Stimulated activated naive CD4-positive, alpha-beta T cell (primary cell): ENCODE measurements around the gene HYPK.

Experiments used
- DNase-seq, 6 experiments: peaks; one replicate each; lab custom pipeline; 2025; lab: John Stamatoyannopoulos, UW

Gene HYPK, protein sequence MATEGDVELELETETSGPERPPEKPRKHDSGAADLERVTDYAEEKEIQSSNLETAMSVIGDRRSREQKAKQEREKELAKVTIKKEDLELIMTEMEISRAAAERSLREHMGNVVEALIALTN

GRCh38 chr15:43800286-43801141 lies at the start of gene HYPK:
TSS of gene HYPK (plus strand) at chr15:43800599. CDS start at chr15:43800623, 24 bp downstream.
- peak; percentile 81 to 90 (median 86) for DNase-seq

DNA sequence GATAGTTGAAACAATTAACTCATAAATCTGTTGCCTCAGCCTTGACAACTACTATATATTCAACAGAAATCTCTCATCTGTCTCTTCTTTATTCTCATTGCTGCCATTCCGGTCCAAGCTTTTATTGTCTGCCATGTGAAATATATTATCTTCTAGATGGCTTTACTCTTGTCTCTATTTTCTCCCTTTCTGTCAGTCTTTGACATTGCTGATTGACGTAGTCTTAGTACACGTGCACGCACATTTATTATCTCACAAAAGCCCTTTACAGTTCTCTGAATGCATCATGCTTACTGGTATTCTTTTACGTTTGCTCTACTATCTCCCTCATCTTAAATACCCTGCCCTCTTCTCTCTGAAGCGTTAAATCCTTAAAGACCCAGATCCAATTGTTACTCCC lies 48.5 kb upstream of the HYPK start:
- DNase-seq, result no peak

DNA sequence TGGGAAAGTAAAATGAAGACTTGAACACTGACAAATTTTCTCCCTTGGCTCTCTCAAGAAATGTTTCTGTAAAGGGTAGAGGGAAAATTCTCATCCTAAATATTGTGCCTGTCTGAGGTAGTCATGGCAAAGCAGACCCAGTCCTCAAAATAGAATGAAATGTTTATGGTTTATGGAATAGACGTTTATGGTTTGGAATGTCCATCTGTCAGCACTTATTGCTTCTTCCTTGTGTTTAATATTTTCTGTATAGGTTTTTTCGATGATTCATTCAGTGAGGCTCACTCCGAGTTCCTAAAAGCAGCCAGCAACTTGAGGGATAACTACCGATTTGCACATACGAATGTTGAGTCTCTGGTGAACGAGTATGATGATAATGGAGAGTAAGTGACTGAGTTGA lies 37.6 kb upstream of the HYPK start:
- DNase-seq, result no peak

- no peak for DNase-seq
Measured at GRCh38 chr15:43763819-43764446, 36.5 kb upstream of the HYPK start.

DNA sequence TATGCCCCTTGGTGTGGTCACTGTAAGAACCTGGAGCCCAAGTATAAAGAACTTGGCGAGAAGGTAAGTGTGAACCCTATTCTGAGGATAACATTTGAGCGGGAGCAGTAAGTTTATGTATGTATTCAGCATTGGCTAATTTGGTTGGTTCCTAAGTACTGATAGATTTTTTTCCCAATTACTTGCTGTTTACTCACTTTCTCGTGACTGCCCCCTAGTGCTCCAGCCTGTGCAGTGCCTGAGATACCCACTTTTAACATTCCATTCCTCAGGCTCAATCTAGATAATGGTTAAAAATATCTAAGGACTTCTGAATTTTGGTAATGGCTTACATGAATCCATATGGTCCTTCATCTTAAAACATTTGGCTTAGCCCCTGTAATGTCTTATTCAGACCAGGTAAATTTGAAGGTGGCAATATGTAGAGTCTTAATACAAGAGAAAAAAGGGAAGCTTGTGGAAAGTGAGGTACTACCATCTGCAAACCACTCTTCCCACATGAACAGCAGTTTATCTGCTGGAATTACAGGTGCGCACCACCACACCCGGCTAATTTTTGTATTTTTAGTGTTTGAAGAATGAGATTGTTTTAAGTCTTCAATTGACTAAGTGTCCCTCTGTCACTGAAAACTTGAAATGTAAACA lies 30.7 kb upstream of the HYPK start:
- peak; percentile 19 to 54 (median 38) for DNase-seq

DNA sequence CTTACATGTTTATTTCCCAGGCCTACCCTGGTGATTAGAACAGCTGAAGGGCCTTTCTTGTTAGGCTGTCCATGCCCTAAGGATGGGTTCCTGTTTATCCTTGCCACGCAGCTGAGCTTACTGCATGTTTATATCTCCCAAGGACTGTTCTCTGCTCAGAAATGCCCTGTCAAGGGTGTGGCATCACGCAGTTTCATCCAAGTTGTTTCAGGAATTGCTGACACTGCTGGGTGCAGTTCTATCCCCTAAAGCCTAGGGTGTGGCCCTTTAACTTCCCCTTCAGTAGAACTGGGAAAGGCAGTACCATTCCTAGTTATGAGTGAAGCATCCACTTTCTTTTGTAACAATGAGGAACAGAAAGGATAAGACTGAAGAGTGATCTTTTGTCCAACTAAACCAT lies 28.6 kb upstream of the HYPK start:
- DNase-seq, result no peak

GRCh38 chr15:43772624-43773023 lies 27.8 kb upstream of the HYPK start:
- no peak for DNase-seq

DNA sequence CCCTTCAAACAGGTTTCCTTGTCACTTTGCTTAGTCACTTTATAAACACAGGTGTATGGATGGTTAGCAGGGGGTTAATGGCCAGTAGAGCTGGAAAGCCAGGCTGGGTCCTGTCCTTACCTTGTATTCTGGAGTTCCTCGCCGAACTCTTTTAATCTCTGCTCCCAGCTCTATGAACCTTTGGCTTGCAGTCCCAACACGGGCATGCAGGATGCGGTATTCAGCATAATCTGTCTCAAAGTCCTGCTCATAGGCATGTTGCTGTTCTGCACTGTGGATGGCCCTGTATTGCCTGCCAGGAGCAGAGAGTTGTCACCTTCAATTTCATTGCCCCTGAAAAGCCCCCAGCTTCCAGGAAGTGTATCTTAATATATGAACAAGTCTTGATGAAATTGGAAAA lies 26.3 kb upstream of the HYPK start:
- DNase-seq, result no peak

DNA sequence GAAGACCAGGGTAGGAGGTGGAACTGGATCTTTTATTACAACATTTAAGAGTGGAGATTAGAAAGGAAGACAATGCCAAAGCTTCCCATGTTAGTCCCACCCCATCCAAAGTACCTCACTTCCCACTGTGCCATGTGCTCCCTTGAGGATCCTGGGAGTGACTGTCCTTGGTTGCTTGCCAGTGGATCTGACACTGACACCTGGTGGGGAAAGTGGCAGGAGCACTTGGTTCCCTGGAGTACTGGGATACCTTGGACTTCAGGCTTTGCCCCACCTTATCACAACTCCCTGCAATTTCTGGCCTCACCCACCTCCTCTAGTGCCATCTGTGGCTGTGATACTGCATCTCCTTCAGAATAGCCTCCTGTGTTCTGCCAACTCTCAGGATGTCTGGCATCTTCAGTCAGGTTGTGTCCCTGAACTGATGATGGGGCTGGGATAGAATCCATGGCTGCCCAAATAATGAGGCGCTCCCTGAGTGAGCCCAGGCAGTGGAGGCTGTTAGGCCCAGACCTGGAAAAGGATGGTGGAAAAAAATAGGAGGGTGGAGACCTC lies 24.9 kb upstream of the HYPK start:
- no peak for DNase-seq

DNA sequence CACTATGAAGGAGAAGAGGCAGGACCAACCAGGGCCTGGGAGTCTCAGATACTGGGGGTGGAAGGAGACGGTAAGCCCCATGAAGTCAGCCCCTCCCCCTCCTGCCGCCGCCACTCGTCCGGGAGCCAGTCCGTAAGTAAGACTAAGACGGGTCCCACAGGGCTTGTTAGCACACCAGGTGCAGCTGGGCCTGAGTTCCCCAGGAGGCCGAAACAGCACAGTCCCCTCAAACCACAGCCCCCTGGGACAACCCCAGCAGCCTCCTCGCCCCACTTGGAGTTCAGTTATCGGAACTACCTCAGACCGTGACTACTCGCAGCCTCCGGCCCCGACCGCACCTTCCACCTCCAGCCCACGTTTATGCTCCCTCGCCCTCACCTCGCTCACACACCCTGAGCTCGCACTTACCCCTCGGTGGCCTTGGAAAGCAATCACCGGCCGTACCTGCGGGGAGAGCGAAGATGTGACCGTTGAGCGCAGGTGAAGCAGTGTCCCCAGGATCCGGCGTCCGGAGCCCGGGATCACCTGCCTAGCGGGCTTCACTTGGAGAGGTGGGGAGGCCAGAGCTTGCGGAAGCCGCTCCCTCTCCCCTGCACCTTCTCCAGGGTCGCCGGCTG lies 24.2 kb upstream of the HYPK start:
- DNase-seq, result peak in 3 of 6 experiments; percentile 15 to 32 (median 21)

DNA sequence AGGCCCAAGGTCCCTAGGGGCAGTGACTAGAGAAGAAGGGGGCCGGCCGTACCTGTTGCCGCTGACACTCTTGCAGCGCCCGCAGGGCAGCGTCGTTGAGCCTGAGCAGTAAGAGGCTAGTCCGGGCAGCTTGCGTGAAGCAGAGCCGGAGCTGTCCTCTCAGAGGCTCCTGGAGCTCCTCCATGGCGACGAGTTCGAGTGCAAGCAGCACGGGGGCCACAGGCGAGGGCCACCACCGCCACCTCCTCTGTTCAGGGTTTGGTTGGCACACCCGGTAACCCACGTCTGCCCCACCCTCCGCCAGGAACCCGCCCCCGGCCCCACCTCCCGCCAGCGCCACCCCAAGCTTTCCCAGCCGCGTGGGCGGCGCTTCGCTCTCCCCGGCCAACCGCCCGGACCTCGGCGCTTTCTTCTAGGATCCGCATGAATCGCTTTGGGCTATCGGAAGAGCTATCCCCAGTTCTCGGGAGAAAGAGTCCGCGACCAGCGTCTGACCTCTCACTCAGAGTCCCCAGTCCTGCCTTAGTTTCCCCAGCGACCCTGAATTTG lies 23.6 kb upstream of the HYPK start, which contains the start of gene ELL3:
ELL3 (minus strand) TSS at position 249 of the 549 bp plus-strand sequence; CDS start at position 184, 65 bp downstream.
- peak; percentile 69 to 86 (median 80) for DNase-seq

DNA sequence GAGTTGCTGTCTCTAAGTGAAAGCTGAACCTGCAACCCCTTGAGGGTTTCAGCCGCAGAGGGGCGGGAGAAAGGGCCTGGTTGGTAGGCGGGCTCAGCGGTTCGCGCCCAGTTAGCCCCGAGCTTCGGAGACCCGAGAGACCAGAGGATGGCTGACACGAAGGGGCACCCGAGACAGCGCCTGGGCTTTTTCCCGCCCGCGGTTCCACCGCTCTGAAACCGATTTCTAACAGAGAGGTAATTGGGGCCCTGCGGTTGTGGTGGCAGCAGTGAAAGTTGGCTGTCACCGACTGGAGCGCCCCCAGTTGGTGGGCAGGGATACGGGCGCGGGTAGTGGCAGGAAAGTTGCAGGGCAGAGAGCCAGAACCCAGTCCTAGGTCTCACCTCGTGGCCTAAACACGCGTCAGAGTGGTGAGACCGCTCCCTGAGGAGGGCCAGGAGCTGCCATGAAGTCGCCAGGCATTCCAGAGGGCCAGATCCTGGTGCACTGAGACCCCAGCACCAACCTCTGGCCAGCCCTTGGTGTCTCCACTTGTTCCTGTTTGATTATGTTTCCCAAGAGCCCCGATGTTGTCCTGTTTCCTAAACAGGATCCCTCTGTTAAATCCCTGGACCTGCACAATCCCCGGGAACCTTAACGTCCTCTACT lies 23.0 kb upstream of the HYPK start:
- DNase-seq, result peak; percentile 74 to 89 (median 82)

- DNase-seq, result no peak
Measured at GRCh38 chr15:43779016-43779415, 21.4 kb upstream of the HYPK start.

GRCh38 chr15:43789409-43789808 lies 11.0 kb upstream of the HYPK start:
- no peak for DNase-seq

- DNase-seq, result peak; percentile 95 to 100 (median 98)
Measured at GRCh38 chr15:43791993-43792760, 8.2 kb upstream of the HYPK start, which contains the start of gene SERF2. TSS of gene SERF2 (plus strand) at chr15:43792320. CDS start at chr15:43792377, 57 bp downstream.

DNA sequence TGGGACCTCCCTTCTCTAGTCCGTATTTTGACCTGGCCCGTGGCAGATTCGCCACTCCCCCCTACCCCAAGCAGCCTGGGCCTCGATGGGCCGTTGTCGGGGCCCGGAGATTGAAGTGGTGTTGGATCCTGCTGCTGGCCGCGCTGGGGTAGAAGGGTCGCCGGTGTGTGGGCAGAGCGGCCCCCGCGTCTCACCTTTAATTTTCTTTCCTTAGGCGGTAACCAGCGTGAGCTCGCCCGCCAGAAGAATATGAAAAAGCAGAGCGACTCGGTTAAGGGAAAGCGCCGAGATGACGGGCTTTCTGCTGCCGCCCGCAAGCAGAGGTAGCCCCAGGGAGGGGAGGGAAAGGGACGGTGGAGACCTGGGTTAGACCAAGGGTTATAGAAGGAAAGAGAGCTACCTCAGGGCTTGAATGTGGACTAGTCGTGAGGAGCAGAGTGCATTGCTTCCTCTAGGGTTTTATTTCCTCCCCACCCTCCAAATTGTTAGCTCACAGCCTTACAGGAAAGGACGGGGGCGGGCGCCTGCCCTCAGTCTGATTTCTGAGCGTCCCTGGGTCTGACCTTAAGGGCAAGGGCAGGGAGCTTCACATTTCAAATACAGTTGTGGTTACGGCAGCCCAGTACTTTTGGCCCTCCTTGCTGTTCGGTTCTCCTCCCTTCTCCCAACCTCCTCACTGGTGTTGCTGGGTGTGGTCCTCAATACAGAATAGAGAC lies 7.5 kb upstream of the HYPK start:
- peak in 4 of 6 experiments; percentile 8 to 41 (median 16) for DNase-seq

- no peak for DNase-seq
Measured at GRCh38 chr15:43793647-43794046, 6.8 kb upstream of the HYPK start.

DNA sequence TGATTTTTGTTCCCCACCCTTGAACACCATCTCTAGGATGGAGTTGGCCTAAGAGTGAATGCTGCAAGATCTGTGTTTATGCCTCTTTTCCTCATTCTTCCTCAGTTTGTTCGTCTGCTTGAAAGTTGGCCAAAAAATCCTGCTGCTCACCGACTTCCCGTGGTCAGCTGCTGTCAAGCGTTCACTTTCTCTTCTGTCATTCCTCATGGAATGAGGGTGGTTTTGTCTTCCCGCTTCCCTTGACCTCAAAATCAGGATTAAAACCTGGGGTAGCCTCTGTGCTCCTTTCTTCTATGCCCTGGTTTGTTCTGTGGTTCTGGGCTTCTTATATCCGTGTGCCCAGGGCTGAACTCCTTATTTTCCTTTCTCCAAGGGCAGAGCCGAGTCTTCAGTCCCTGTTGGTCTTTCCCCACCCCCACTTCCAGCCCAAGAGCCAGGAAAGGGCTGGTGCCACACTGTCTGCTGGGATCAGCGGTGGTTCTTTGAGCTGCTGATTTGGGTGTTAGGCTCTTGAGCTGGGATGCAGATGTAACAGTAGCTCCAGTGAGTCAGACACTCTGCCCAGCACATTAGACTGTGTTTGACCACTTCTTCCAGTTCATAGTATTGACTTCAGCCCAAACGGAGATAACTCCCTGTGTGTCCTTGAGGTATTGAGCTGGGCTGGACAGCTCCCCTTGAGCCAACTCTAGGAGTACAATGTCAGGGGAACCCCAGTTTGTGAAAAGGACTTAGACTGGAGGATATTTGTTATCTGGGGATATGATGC lies 5.9 kb upstream of the HYPK start:
- DNase-seq, result no peak
